SJSA1 (cell line): ENCODE measurements around the gene VMP1. TPM values are rescaled to one million over a fixed set of nuclear protein-coding genes. Genes with fewer than 3 reads are reported as not detected.
"Not testable (repeated sequence)": the region's sequence is repeated elsewhere in the genome, so short reads cannot be mapped to it uniquely, and the experiment has no call there.

ENCODE experiments used
- DNase-seq, 2 experiments: peaks; one replicate each; pipeline ENCODE4 v3.0.0-alpha.2; 2015 to 2020; ENCODE audit warnings: low spot score in 2 of 2, low read depth in 1 of 2
- H3K27ac ChIP-seq: fragments of 250-450 bp; sonication (Bioruptor Pico); 2 replicates; pipeline ENCODE4 v1.5.1; 2020; ENCODE audit warnings: mild to moderate bottlenecking, moderate library complexity
- H3K27me3 ChIP-seq: fragments of 250-450 bp; sonication (Bioruptor Pico); replicated peaks from 2 replicates; pipeline ENCODE4 v1.5.1; 2020; ENCODE audit warnings: mild to moderate bottlenecking, moderate library complexity
- H3K36me3 ChIP-seq: fragments of 250-450 bp; sonication (Bioruptor Pico); 2 replicates; pipeline ENCODE4 v1.5.1; 2020; ENCODE audit warnings: mild to moderate bottlenecking
- H3K4me1 ChIP-seq: fragments of 250-450 bp; sonication (Bioruptor Pico); replicated peaks from 2 replicates; pipeline ENCODE4 v1.6.1; 2021; ENCODE audit warnings: mild to moderate bottlenecking
- H3K4me3 ChIP-seq: fragments of 250-450 bp; sonication (Bioruptor Pico); 2 replicates; pipeline ENCODE4 v1.5.1; 2020; ENCODE audit warnings: mild to moderate bottlenecking
- H3K9me3 ChIP-seq: fragments of 250-450 bp; sonication (Bioruptor Pico); replicated peaks from 2 replicates; pipeline ENCODE4 v1.5.1; 2020; ENCODE audit warnings: mild to moderate bottlenecking
- total RNA-seq: library from RNA; depleted of rRNA; stranded (reverse); fragments of >200 nt; shearing (Covaris generic); gene quantifications from 2 replicates; pipeline ENCODE4 v1.2.3, GENCODE V29; 2014

Gene VMP1
- total RNA-seq, 1 experiment from 2014 or later: 228 TPM

- peak overlapping the region; percentile 12 for H3K27ac ChIP-seq
- DNase-seq: peak; percentile 44 to 56
- H3K4me3 ChIP-seq: no peak overlapping the region
- peaks cover 6% of the 10 kb centered on the region for H3K4me1 ChIP-seq
- peaks cover 7% of the 10 kb centered on the region for H3K36me3 ChIP-seq
- no peaks in the 10 kb centered on the region for H3K9me3 ChIP-seq
- H3K27me3 ChIP-seq: no peaks in the 10 kb centered on the region
Observed at GRCh38 chr17:59800530-59800942, 93.1 kb downstream of the VMP1 start.

DNA sequence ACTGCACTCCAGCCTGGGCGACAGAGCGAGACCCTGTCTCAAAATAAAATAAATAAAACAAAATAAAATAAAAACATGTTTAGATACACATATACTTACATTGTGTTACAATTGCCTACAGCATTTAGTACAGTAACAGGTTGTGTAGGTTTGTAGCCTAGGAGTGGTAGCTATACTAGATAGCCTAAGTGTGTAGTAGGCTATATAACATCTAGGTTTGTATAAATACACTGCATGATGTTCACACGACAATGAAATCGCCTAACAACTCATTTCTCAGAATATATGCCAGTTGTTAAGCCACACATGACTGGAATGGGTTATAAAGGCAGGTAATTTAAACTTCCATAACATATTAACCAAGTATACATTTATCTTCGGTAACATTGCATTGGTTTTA lies 94.7 kb downstream of the VMP1 start:
- no peak overlapping the region for H3K27ac ChIP-seq
- H3K27me3 ChIP-seq: no peaks in the 10 kb centered on the region
- no peaks in the 10 kb centered on the region for H3K9me3 ChIP-seq

GRCh38 chr17:59804901-59805465 lies 97.5 kb downstream of the VMP1 start:
- H3K4me1 ChIP-seq: peaks cover 9% of the 10 kb centered on the region

More for the DNA sequence above, 94.7 kb downstream of the VMP1 start:
- Histone ChIP-seq H3K4me3 (no peak overlapping the region), H3K36me3 (0 out of 2 replicates have a peak, but pooled peaks cover 4% of the 10 kb centered on the region), H3K4me1 (peaks cover 6% of the 10 kb centered on the region)
- no peak for DNase-seq

DNA sequence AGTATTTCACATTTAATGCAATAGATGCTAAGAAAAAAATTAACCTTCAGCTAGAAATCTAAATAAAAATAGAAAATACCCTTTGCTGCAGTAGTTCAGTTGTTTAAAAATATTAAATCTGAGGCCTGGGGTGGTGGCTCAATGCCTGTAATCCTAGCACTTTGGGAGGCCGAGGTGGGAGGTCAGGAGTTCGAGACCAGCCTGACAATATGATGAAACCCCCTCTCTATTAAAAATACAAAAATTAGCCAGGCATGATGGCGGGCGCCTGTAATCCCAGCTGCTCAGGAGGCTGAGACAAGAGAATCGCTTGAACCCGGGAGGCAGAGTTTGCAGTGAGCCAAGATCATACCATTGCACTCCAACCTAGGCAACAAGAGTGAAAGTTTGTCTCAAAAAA lies 98.9 kb downstream of the VMP1 start:
- not testable (repeated sequence) for H3K9me3 ChIP-seq, H3K27ac ChIP-seq, H3K36me3 ChIP-seq, DNase-seq, H3K27me3 ChIP-seq, H3K4me3 ChIP-seq
- peaks cover 17% of the 10 kb centered on the region for H3K4me1 ChIP-seq

More at GRCh38 chr17:59804901-59805465, 97.5 kb downstream of the VMP1 start:
- H3K4me3 ChIP-seq: no peak overlapping the region
- H3K9me3 ChIP-seq: no peaks in the 10 kb centered on the region
- H3K27me3 ChIP-seq: no peaks in the 10 kb centered on the region
- DNase-seq: no peak
- H3K27ac ChIP-seq: no peak overlapping the region
- peaks cover 5% of the 10 kb centered on the region; the same call in 1 of the 2 replicates for H3K36me3 ChIP-seq

- no peak overlapping the region for H3K4me3 ChIP-seq
- H3K9me3 ChIP-seq: no peaks in the 10 kb centered on the region
- no peak for DNase-seq
- peaks cover 24% of the 10 kb centered on the region for H3K4me1 ChIP-seq
- peaks cover 27% of the 10 kb centered on the region for H3K36me3 ChIP-seq
- H3K27ac ChIP-seq: no peak overlapping the region
- no peaks in the 10 kb centered on the region for H3K27me3 ChIP-seq
Observed at GRCh38 chr17:59807892-59808509, 100.5 kb downstream of the VMP1 start.

DNA sequence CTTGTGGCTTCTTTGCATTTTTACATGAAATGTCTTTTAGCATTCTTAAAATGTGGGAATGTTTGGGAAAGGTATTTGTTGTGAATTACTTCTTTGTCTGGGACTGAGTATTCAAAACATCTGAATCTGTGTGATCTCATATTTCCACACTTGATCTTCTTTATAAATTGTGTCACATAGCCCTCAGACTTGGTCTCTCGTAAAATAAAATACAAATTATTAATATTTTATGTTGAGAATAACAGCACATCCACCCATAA lies 103.4 kb downstream of the VMP1 start:
- Histone ChIP-seq H3K27ac (peak overlapping the region; percentile 64), H3K9me3 (no peaks in the 10 kb centered on the region), H3K4me3 (no peak overlapping the region), H3K27me3 (no peaks in the 10 kb centered on the region), H3K36me3 (peaks cover 29% of the 10 kb centered on the region), H3K4me1 (peaks cover 44% of the 10 kb centered on the region)
- DNase-seq: no peak

DNA sequence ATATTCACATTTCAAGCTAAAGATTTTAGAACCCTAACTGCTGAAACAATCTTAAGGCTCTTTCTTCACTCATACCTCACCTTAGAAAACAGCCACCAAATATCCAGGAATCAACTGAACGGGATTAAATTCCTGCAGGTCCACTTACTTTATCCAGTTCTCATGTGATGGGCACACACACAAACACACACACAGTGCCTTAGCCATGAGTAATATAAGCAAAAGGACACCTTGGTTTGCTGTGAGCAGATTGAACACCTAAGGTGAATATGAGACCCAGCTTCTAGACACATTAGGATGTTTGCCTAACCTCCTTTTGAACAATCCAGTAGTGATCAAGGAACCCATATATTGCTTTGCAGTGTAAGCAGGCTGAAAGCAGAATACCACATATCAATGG lies 103.8 kb downstream of the VMP1 start:
- H3K4me1 ChIP-seq: peaks cover 48% of the 10 kb centered on the region
- H3K27ac ChIP-seq: peak overlapping the region; percentile 64
- no peaks in the 10 kb centered on the region for H3K27me3 ChIP-seq
- peaks cover 29% of the 10 kb centered on the region for H3K36me3 ChIP-seq
- no peak overlapping the region for H3K4me3 ChIP-seq
- no peaks in the 10 kb centered on the region for H3K9me3 ChIP-seq
- no peak for DNase-seq

DNA sequence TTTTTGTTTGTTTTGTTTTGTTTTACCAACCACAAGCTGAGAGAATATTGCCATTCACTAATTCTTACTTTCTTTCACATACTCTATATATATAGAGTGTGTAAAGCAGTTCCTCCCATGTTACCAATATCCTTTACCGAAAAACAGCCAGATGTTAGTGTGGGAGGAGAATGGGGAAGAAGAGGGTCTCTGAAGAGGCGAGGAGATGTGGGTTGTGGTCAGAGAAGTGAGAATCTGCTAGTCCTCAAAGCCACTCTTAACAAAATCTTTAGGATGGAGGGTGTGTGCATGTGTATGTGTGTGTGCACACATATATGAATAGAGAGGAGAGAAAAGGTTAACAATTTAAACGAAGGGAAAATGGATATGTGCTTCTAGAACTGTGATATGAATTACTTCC lies 104.7 kb downstream of the VMP1 start:
- H3K4me1 ChIP-seq: peaks cover 51% of the 10 kb centered on the region

DNA sequence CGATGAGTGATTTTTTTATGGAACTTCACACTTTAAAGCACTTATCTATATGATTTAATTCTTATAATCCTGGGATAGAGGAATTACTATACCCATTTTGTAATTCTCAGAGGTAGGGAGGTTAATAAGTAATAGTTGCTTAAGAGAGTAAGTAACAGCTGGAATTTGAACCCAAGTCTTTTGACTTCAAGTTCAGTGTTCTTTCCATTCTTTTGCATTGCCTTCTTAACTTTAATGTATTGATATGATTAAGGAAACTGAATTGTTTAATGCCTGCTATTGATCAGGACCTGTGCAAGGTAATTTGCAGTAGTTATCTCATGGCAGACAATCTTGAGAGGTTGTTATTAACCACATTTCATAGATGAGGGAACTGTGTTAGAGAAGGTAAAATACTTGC lies 106.8 kb downstream of the VMP1 start:
- Histone ChIP-seq H3K36me3 (peaks cover 29% of the 10 kb centered on the region), H3K27ac (peak overlapping the region; percentile 73), H3K4me1 (peaks cover 51% of the 10 kb centered on the region), H3K9me3 (no peaks in the 10 kb centered on the region), H3K27me3 (no peaks in the 10 kb centered on the region), H3K4me3 (no peak overlapping the region)
- no peak for DNase-seq

More for the DNA sequence above, 104.7 kb downstream of the VMP1 start:
- Histone ChIP-seq H3K4me3 (no peak overlapping the region), H3K27me3 (no peaks in the 10 kb centered on the region), H3K27ac (no peak overlapping the region), H3K36me3 (peaks cover 29% of the 10 kb centered on the region), H3K9me3 (no peaks in the 10 kb centered on the region)
- DNase-seq: no peak

GRCh38 chr17:59814685-59815084 lies 107.2 kb downstream of the VMP1 start:
- H3K36me3 ChIP-seq: peaks cover 28% of the 10 kb centered on the region
- H3K4me1 ChIP-seq: peaks cover 50% of the 10 kb centered on the region
- peak overlapping the region; percentile 73 for H3K27ac ChIP-seq
- H3K27me3 ChIP-seq: no peaks in the 10 kb centered on the region
- H3K9me3 ChIP-seq: no peaks in the 10 kb centered on the region
- peak in 1 of 2 experiments; percentile 58 for DNase-seq
- no peak overlapping the region for H3K4me3 ChIP-seq

- Histone ChIP-seq H3K9me3 (no peaks in the 10 kb centered on the region), H3K36me3 (peaks cover 22% of the 10 kb centered on the region), H3K27me3 (no peaks in the 10 kb centered on the region), H3K27ac (peak overlapping the region; percentile 73), H3K4me1 (peaks cover 37% of the 10 kb centered on the region), H3K4me3 (no peak overlapping the region)
- peak in 1 of 2 experiments; percentile 73 for DNase-seq
Observed at GRCh38 chr17:59815965-59816364, 108.5 kb downstream of the VMP1 start.

GRCh38 chr17:59825533-59826322 lies 118.3 kb downstream of the VMP1 start:
- Histone ChIP-seq H3K27me3 (no peaks in the 10 kb centered on the region), H3K9me3 (no peaks in the 10 kb centered on the region), H3K27ac (peak overlapping the region; percentile 9), H3K36me3 (peaks cover 8% of the 10 kb centered on the region; the same call in 1 of the 2 replicates), H3K4me1 (peaks cover 53% of the 10 kb centered on the region), H3K4me3 (no peak overlapping the region)
- DNase-seq: peak in 1 of 2 experiments; percentile 56

DNA sequence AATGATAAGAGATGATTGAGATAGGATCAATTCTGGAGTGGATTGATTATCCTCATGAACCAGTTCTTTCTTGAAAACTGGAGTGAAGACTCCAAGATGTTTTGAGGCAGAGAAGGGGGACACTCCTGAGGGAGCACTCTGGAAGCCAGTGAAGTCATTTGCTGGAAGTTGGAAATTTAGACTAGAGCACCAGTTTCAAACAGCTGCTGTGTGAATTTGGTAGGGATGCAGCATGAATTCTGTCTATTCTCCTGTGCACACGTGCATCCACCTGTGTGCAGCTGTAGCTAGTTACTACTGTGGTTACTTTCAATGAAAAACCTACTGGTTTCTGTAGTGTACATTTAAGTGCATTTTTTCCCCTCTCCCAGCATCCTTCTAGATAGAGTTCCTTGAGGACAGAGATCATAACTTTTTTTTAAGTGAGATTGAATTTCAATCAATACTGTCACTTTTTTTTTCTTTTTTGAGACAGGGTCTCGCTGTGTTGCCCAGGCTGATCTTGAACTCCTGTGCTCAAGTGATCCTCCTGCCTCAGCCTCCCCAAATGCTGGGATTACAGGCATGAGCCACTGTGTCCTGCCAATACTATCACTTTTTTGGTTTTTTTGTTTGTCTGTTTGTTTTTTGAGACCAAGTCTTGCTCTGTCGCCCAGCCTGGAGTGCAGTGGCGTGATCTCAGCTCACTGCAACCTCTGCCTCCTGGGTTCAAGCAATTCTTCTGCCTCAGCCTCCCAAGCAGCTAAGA lies 119.4 kb downstream of the VMP1 start:
- no peaks in the 10 kb centered on the region for H3K9me3 ChIP-seq
- peaks cover 64% of the 10 kb centered on the region for H3K4me1 ChIP-seq
- H3K4me3 ChIP-seq: no peak overlapping the region
- H3K27me3 ChIP-seq: no peaks in the 10 kb centered on the region
- H3K27ac ChIP-seq: no peak overlapping the region
- no peak for DNase-seq
- H3K36me3 ChIP-seq: peaks cover 8% of the 10 kb centered on the region; the same call in 1 of the 2 replicates
